HepG2 (cell line): ENCODE measurements around the gene DUS2. TPM values are rescaled to one million over a fixed set of nuclear protein-coding genes. Genes with fewer than 3 reads are reported as not detected.

Experiments
- MAZ ChIP-seq, 2 experiments: sonication (generic) in 1 of 2; formaldehyde crosslinking in 1 of 2; IDR thresholded peaks; 2 replicates each; pipeline versions ENCODE4 v1.5.0 to v1.6.1; 2012 to 2020; ENCODE audit warnings: low read depth in 2 of 2, mild to moderate bottlenecking in 2 of 2, borderline replicate concordance in 1 of 2, improper control_type of control experiment in 1 of 2, low read length in 1 of 2, missing genetic modification reagents in 1 of 2, moderate library complexity in 1 of 2
- MBNL3 ChIP-seq: fragments of 250-450 bp; sonication (Bioruptor Pico); conservative IDR thresholded peaks from 2 replicates; pipeline ENCODE4 v1.8.0; 2022; ENCODE audit warnings: mild to moderate bottlenecking, inconsistent platforms
- RNF2 ChIP-seq: fragments of 450-650 bp; conservative IDR thresholded peaks from 2 replicates; pipeline ENCODE4 v1.6.1; 2016; ENCODE audit warnings: low read depth
- SMAD1 ChIP-seq: sonication (generic); formaldehyde crosslinking; IDR thresholded peaks from 2 replicates; pipeline ENCODE4 v1.4.0; 2020; ENCODE audit warnings: missing genetic modification reagents, low read depth, mild to moderate bottlenecking, borderline replicate concordance
- ZC3H4 ChIP-seq: sonication (generic); formaldehyde crosslinking; IDR thresholded peaks from 2 replicates; pipeline ENCODE4 v1.4.0; 2020; ENCODE audit warnings: missing genetic modification reagents, borderline replicate concordance
- ZFP82 ChIP-seq: sonication (generic); formaldehyde crosslinking; IDR thresholded peaks from 2 replicates; pipeline ENCODE4 v1.5.1; 2020; ENCODE audit warnings: mild to moderate bottlenecking, missing genetic modification reagents, borderline replicate concordance
- ZNF468 ChIP-seq: sonication (generic); formaldehyde crosslinking; IDR thresholded peaks from 2 replicates; pipeline ENCODE4 v1.8.0; 2022; ENCODE audit warnings: mild to moderate bottlenecking, moderate library complexity, missing genetic modification reagents
- ZNF883 ChIP-seq: sonication (generic); formaldehyde crosslinking; IDR thresholded peaks from 2 replicates; pipeline ENCODE4 v1.5.1; 2020; ENCODE audit warnings: mild to moderate bottlenecking, missing genetic modification reagents; ENCODE audit errors: not compliant biosample characterization
- polyA plus RNA-seq, 8 experiments: library from polyadenylated mRNA; depleted of rRNA in 3 of 8; stranded (reverse) in 7 of 8; unstranded in 1 of 8; fragments of >200 nt; fragmentation: Illumina TruSeq in 4 of 8; extraction: Trizol in 4 of 8; gene quantifications; 2 replicates each; pipeline versions ENCODE4 v1.2.1 to v1.2.3, GENCODE V29; 2011 to 2016; ENCODE audit warnings: low read depth in 4 of 8, missing spikeins in 1 of 8, mixed read lengths in 1 of 8; ENCODE audit not compliant: insufficient read depth in 1 of 8
- total RNA-seq, 5 experiments: library from RNA; depleted of rRNA; stranded (reverse); fragments of >200 nt; fragmentation: Illumina TruSeq; extraction: Trizol; gene quantifications; 2 replicates each; pipeline ENCODE4 v1.2.3, GENCODE V29; 2016; ENCODE audit warnings: low read depth in 1 of 5
- TF ChIP-seq, protein P1 (sequence below): sonication (generic); formaldehyde crosslinking; IDR thresholded peaks from 2 replicates; pipeline ENCODE4 v1.5.0; 2020; ENCODE audit warnings: missing genetic modification reagents
- TF ChIP-seq, protein P2 (sequence below): sonication (generic); formaldehyde crosslinking; IDR thresholded peaks from 2 replicates; pipeline ENCODE4 v1.5.1; 2020; ENCODE audit warnings: mild to moderate bottlenecking, missing genetic modification reagents, moderate library complexity
- TF ChIP-seq, protein P3 (sequence below), 2 experiments: fragments of 450-650 bp in 1 of 2; sonication (generic) in 1 of 2; formaldehyde crosslinking in 1 of 2; IDR thresholded peaks; 2 replicates each; pipeline versions ENCODE4 v1.6.1 to v1.8.0; 2016 to 2022; ENCODE audit warnings: antibody characterized with exemption in 1 of 2, mild to moderate bottlenecking in 1 of 2, missing genetic modification reagents in 1 of 2
- TF ChIP-seq, protein P4 (sequence below): IDR thresholded peaks from 2 replicates; pipeline ENCODE4 v1.6.1; 2018; ENCODE audit warnings: missing genetic modification reagents, mild to moderate bottlenecking, missing compliant biosample characterization

Gene DUS2
- total and polyA plus RNA-seq, 2 of the 13 experiments (the other 11 are each of a cell fraction or from before 2014, with no cell fraction given) = 17.8 to 25.1 TPM

DNA sequence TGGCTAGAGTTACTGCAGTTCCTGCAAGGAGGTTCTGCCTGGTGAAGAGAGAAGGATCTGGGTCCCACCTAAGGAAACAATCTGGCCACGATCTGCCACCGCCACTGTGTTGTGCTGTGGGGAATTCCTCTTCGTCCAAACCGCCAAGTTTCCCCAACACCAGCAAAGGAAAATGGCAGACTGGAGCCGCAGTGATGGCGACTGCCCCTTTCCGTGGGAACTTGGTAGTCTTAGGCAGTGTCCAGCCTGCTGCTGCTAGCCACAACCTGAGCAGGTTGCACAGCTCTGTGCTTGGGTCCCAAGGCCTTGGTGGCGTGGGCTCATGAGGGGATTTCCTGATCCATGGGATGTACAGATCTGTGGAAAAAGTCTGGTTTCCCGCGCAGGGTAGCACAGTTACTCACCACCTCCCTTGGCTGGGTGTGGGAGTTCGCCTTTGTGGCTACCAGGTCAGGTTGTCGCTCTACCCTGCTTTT is 90.7 kb downstream of the DUS2 start (continued):
- TF ChIP-seq, protein P1, sequence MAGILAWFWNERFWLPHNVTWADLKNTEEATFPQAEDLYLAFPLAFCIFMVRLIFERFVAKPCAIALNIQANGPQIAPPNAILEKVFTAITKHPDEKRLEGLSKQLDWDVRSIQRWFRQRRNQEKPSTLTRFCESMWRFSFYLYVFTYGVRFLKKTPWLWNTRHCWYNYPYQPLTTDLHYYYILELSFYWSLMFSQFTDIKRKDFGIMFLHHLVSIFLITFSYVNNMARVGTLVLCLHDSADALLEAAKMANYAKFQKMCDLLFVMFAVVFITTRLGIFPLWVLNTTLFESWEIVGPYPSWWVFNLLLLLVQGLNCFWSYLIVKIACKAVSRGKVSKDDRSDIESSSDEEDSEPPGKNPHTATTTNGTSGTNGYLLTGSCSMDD (CRISPR knock-in tag) = no peak
- TF ChIP-seq ZC3H4 (CRISPR knock-in tag) (peak; percentile 63; the same call in 1 of the 2 replicates), ZNF883 (CRISPR knock-in tag) (peak; percentile 23), ZNF468 (0 out of 2 replicates have a peak, but pooled peaks have one; percentile 77), SMAD1 (CRISPR knock-in tag) (0 out of 2 replicates have a peak, but pooled peaks have one; percentile 11), MBNL3 (CRISPR knock-in tag) (no peak), RNF2 (no peak), MAZ (IDR thresholded peaks at IDR 0.05; ENCODE audit: borderline replicate concordance, low read depth, low read length) (no peak), MAZ (CRISPR knock-in tag; IDR thresholded peaks at IDR 0.05; ENCODE audit: low read depth) (peak; percentile 63; the same call in 1 of the 2 replicates), ZFP82 (CRISPR knock-in tag) (0 out of 2 replicates have a peak, but pooled peaks have one; percentile 31)
- TF ChIP-seq, protein P2, sequence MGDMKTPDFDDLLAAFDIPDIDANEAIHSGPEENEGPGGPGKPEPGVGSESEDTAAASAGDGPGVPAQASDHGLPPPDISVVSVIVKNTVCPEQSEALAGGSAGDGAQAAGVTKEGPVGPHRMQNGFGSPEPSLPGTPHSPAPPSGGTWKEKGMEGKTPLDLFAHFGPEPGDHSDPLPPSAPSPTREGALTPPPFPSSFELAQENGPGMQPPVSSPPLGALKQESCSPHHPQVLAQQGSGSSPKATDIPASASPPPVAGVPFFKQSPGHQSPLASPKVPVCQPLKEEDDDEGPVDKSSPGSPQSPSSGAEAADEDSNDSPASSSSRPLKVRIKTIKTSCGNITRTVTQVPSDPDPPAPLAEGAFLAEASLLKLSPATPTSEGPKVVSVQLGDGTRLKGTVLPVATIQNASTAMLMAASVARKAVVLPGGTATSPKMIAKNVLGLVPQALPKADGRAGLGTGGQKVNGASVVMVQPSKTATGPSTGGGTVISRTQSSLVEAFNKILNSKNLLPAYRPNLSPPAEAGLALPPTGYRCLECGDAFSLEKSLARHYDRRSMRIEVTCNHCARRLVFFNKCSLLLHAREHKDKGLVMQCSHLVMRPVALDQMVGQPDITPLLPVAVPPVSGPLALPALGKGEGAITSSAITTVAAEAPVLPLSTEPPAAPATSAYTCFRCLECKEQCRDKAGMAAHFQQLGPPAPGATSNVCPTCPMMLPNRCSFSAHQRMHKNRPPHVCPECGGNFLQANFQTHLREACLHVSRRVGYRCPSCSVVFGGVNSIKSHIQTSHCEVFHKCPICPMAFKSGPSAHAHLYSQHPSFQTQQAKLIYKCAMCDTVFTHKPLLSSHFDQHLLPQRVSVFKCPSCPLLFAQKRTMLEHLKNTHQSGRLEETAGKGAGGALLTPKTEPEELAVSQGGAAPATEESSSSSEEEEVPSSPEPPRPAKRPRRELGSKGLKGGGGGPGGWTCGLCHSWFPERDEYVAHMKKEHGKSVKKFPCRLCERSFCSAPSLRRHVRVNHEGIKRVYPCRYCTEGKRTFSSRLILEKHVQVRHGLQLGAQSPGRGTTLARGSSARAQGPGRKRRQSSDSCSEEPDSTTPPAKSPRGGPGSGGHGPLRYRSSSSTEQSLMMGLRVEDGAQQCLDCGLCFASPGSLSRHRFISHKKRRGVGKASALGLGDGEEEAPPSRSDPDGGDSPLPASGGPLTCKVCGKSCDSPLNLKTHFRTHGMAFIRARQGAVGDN = peak; percentile 68
- TF ChIP-seq, protein P3, sequence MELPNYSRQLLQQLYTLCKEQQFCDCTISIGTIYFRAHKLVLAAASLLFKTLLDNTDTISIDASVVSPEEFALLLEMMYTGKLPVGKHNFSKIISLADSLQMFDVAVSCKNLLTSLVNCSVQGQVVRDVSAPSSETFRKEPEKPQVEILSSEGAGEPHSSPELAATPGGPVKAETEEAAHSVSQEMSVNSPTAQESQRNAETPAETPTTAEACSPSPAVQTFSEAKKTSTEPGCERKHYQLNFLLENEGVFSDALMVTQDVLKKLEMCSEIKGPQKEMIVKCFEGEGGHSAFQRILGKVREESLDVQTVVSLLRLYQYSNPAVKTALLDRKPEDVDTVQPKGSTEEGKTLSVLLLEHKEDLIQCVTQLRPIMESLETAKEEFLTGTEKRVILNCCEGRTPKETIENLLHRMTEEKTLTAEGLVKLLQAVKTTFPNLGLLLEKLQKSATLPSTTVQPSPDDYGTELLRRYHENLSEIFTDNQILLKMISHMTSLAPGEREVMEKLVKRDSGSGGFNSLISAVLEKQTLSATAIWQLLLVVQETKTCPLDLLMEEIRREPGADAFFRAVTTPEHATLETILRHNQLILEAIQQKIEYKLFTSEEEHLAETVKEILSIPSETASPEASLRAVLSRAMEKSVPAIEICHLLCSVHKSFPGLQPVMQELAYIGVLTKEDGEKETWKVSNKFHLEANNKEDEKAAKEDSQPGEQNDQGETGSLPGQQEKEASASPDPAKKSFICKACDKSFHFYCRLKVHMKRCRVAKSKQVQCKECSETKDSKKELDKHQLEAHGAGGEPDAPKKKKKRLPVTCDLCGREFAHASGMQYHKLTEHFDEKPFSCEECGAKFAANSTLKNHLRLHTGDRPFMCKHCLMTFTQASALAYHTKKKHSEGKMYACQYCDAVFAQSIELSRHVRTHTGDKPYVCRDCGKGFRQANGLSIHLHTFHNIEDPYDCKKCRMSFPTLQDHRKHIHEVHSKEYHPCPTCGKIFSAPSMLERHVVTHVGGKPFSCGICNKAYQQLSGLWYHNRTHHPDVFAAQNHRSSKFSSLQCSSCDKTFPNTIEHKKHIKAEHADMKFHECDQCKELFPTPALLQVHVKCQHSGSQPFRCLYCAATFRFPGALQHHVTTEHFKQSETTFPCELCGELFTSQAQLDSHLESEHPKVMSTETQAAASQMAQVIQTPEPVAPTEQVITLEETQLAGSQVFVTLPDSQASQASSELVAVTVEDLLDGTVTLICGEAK (IDR thresholded peaks at IDR 0.05) = no peak
- TF ChIP-seq, protein P3 (CRISPR knock-in tag; IDR thresholded peaks at IDR 0.05) = peak; percentile 73; the same call in 1 of the 2 replicates
- TF ChIP-seq, protein P4, sequence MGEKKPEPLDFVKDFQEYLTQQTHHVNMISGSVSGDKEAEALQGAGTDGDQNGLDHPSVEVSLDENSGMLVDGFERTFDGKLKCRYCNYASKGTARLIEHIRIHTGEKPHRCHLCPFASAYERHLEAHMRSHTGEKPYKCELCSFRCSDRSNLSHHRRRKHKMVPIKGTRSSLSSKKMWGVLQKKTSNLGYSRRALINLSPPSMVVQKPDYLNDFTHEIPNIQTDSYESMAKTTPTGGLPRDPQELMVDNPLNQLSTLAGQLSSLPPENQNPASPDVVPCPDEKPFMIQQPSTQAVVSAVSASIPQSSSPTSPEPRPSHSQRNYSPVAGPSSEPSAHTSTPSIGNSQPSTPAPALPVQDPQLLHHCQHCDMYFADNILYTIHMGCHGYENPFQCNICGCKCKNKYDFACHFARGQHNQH = no peak
